SKM-1 treated with dmso at 0.1 percent for 144 hours (cell line): ENCODE results near the gene KRT7.
"Not testable (repeated sequence)": the region's sequence is repeated elsewhere in the genome, so short reads cannot be mapped to it uniquely, and the experiment has no call there.

Experiments used
- DNase-seq: peaks from one replicate; lab custom pipeline; 2025; ENCODE audit not compliant: unreplicated experiment; lab: John Stamatoyannopoulos, UW

Gene KRT7

GRCh38 chr12:52277486-52278245 lies 44.6 kb downstream of the KRT7 start:
- DNase-seq, result no peak

- DNase-seq, result peak; percentile 21
Observed at GRCh38 chr12:52278575-52279421, 45.8 kb downstream of the KRT7 start.

- DNase-seq, result no peak
Observed at GRCh38 chr12:52279422-52280318, 46.6 kb downstream of the KRT7 start.

GRCh38 chr12:52280319-52280795 lies 47.3 kb downstream of the KRT7 start:
- DNase-seq, result no peak

- no peak for DNase-seq
Observed at GRCh38 chr12:52280796-52281560, 47.9 kb downstream of the KRT7 start.

GRCh38 chr12:52284562-52285171 lies 51.6 kb downstream of the KRT7 start:
- no peak for DNase-seq

- DNase-seq, result no peak
Observed at GRCh38 chr12:52285172-52285745, 52.2 kb downstream of the KRT7 start.

GRCh38 chr12:52285851-52286530 lies 52.9 kb downstream of the KRT7 start:
- no peak for DNase-seq

GRCh38 chr12:52286857-52287785 lies 54.1 kb downstream of the KRT7 start:
- DNase-seq, result not testable (repeated sequence)

- DNase-seq, result not testable (repeated sequence)
Observed at GRCh38 chr12:52287816-52288805, 55.1 kb downstream of the KRT7 start.

GRCh38 chr12:52290483-52291134 lies 57.6 kb downstream of the KRT7 start:
- DNase-seq, result not testable (repeated sequence)

GRCh38 chr12:52291267-52291935 lies 58.4 kb downstream of the KRT7 start, which contains the start of gene KRT81:
Gene KRT81, minus strand, starts transcription at chr12:52291534. Its CDS starts 69 bp downstream, at chr12:52291465.
- no peak for DNase-seq

GRCh38 chr12:52293926-52294325 lies 60.9 kb downstream of the KRT7 start:
- no peak for DNase-seq

GRCh38 chr12:52294803-52295202 lies 61.8 kb downstream of the KRT7 start:
- DNase-seq, result no peak

- DNase-seq, result peak; percentile 17
Observed at GRCh38 chr12:52295663-52296062, 62.6 kb downstream of the KRT7 start.
